Activated CD4-positive, alpha-beta T cell treated with anti-CD3 and anti-CD28 coated beads for 36 hours (primary cell): ENCODE measurements around the gene CAPRIN1. TPM values are rescaled to one million over a fixed set of nuclear protein-coding genes. Genes with fewer than 3 reads are reported as not detected.

Source experiments
- ATAC-seq: fragments of 200-7000 bp; cut with Tn5 transposase; one replicate; pipeline ENCODE4 v1.10.0; 2021; ENCODE audit warnings: mild to moderate bottlenecking, moderate library complexity
- CTCF ChIA-PET: fragments of 350-600 bp; sonication (Branson Sonifier 250); formaldehyde crosslinking; loops from one replicate; lab custom pipeline; 2021; ENCODE audit warnings: antibody characterized with exemption; lab: Charles Lee
- POLR2A ChIA-PET: fragments of 350-600 bp; sonication (Branson Sonifier 250); formaldehyde crosslinking; loops from one replicate; lab custom pipeline; 2021; ENCODE audit warnings: antibody characterized with exemption, inconsistent platforms; lab: Charles Lee
- DNase-seq: peaks from one replicate; pipeline ENCODE4 v3.0.0-alpha.2; 2020
- H3K27ac Mint-ChIP-seq: one replicate; pipeline ENCODE4 v1.8.0; 2021; ENCODE audit warnings: mixed read lengths
- H3K27me3 Mint-ChIP-seq: one replicate; pipeline ENCODE4 v1.8.0; 2021; ENCODE audit warnings: mixed read lengths
- H3K36me3 Mint-ChIP-seq: one replicate; pipeline ENCODE4 v1.8.0; 2021; ENCODE audit warnings: low read depth, mixed read lengths
- H3K4me1 Mint-ChIP-seq: one replicate; pipeline ENCODE4 v1.8.0; 2021; ENCODE audit warnings: mixed read lengths
- H3K4me3 Mint-ChIP-seq: one replicate; pipeline ENCODE4 v1.8.0; 2021; ENCODE audit warnings: mild to moderate bottlenecking, moderate library complexity, mixed read lengths
- H3K9me3 Mint-ChIP-seq: one replicate; pipeline ENCODE4 v1.8.0; 2021; ENCODE audit warnings: low read depth, mixed read lengths
- intact Hi-C, 2 experiments: fragments of 100-400 bp; cut with DNase I in 1 of 2; cut with micrococcal nuclease in 1 of 2; formaldehyde crosslinking; loops; one replicate each; pipeline versions ENCODE4 v1.14.2 to v1.15.1; 2022 to 2024; cut with DNase I, micrococcal nuclease
- total RNA-seq, 2 experiments: library from RNA; stranded (reverse); gene quantifications; one replicate each; pipeline ENCODE4 v1.2.3, GENCODE V29; 2021

The CAPRIN1 gene
- total RNA-seq, 2 experiments from 2014 or later = 295 to 316 TPM

DNA sequence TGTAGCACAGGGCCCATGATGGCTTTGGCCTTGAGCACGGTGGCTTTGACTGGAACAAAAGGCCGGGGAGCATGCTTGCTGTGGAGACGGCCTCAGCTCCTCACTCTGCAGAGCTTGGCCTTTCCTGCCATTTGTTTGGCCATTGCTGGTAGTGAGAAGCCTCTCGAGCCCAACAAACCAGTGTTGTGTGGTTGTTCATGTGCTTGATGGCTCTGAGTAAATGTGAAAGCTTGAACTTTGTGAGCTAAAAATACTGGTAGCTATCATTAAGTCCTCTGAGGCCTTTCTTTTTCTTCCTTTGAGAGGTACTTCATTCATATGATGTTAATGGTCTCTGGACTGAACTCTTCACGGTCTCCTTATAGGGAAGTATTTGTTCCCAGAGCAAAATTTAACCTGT is 93.5 kb downstream of the CAPRIN1 start:
- no peaks in the 10 kb centered on the region for H3K4me1 Mint-ChIP-seq
- H3K4me3 Mint-ChIP-seq = no peak overlapping the region
- ChIA-PET CTCF (interaction anchor here (0.6 to 1.0 kb wide), 2 partner anchors 10 to 27 kb away, joined by 3 to 4 read pairs; no protein-coding TSS in a partner anchor), POLR2A (interaction anchor here (0.5 kb wide), 1 partner anchor 74 kb away, joined by 3 read pairs; no protein-coding TSS in a partner anchor)
- H3K27ac Mint-ChIP-seq = no peak overlapping the region
- H3K36me3 Mint-ChIP-seq = peaks cover 75% of the 10 kb centered on the region
- H3K27me3 Mint-ChIP-seq = no peaks in the 10 kb centered on the region
- intact Hi-C loops = no loop called here
- H3K9me3 Mint-ChIP-seq = no peaks in the 10 kb centered on the region
- ATAC-seq = no peak
- no peak for DNase-seq

DNA sequence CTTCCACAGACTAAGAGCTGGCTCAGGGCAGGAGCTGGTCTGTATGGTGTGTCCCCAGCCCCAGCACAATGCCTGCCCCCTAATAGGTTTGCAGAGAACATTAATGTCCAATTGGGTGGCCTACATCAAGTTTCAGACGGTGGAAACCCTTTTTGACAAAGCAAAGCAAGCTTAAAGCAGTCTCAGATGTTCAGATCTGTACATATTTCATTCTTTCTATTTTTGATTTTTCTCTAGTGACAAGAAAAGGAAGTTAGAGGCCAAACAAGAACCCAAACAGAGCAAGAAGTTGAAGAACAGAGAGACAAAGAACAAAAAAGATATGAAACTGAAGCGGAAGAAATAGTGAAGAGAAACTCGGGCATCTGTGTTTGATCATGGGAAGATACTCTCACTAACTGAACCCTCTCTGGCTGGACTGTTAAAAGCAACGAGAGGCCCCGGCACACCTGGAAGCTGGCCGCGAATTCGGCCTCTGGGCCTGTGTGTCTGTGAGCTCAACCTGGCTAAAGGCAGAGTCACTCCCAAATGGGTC is 94.4 kb downstream of the CAPRIN1 start:
- DNase-seq = no peak
- Mint-ChIP-seq H3K36me3 (peaks cover 73% of the 10 kb centered on the region), H3K27me3 (no peaks in the 10 kb centered on the region), H3K4me3 (no peak overlapping the region), H3K4me1 (no peaks in the 10 kb centered on the region), H3K9me3 (no peaks in the 10 kb centered on the region), H3K27ac (no peak overlapping the region)
- intact Hi-C loops = no loop called here
- CTCF ChIA-PET = no interaction called here
- POLR2A ChIA-PET = no interaction called here
- no peak for ATAC-seq

DNA sequence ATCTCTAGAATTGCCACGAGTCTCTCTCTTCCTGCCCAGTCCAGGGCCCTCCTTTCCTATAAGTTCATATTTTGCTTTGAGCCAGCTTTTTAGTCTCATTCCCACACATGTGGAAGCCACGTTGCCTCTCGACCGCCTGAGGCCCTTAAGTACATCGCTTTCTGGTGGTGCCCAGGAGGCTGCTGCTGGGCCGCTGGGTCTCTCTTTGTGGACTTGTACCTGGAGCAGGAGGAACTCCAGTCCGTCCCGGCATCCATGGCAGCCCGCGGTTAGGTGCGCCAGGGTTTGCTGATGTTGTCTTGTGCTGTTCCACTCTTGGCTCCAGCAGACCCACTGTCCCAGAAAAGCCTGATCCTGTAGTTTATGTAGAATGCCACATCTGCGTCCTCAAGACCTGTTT is 94.9 kb downstream of the CAPRIN1 start:
- ATAC-seq = no peak
- no peaks in the 10 kb centered on the region for H3K9me3 Mint-ChIP-seq
- H3K4me3 Mint-ChIP-seq = no peak overlapping the region
- DNase-seq = no peak
- H3K27me3 Mint-ChIP-seq = no peaks in the 10 kb centered on the region
- ChIA-PET CTCF (no interaction called here), POLR2A (no interaction called here)
- intact Hi-C loops = no loop called here
- no peak overlapping the region for H3K27ac Mint-ChIP-seq
- peaks cover 68% of the 10 kb centered on the region for H3K36me3 Mint-ChIP-seq
- no peaks in the 10 kb centered on the region for H3K4me1 Mint-ChIP-seq

DNA sequence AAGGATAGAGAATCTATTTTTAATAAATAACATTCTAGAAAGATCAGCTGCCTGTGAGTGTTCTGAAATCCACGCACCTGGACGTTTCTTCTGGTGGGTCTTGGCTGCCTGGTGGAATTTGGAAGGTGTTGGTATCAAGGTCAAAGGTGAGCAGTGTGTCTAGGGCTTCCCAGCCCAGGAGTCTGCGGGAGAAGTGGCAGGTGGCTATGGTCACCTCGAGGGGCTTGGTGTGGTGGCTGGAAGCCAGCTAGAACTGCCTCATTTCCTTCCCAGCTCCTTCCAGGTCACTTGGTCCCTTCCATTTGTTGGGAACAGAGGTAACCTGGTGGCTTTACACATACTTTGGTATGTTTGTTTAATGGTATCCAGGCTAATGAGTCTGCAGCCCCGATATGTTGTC is 95.3 kb downstream of the CAPRIN1 start:
- Mint-ChIP-seq H3K27ac (no peak overlapping the region), H3K36me3 (peaks cover 64% of the 10 kb centered on the region), H3K27me3 (no peaks in the 10 kb centered on the region), H3K9me3 (no peaks in the 10 kb centered on the region), H3K4me3 (no peak overlapping the region), H3K4me1 (no peaks in the 10 kb centered on the region)
- ATAC-seq (no peak), DNase-seq (no peak)
- ChIA-PET POLR2A (no interaction called here), CTCF (no interaction called here)
- intact Hi-C loops = no loop called here

DNA sequence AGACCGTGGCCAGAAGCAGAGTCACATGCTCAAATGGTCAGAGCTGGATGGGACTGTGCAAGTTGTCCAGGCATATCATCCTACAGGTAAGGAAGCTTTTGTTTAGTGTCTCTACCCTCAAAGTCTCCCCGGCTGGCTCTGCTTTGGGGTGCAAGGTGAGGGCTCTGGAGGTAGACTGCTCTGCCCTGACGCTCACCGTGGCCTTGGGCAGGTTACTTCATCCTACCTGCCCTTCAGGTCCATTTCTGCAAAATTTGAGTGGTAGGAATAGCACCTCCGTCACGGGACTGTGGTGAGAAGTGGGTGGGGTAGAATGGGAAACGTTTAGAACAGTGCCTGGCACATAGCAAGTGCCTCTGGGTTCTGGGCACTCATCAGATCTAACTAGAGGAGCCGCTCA is 96.0 kb downstream of the CAPRIN1 start:
- Mint-ChIP-seq H3K9me3 (no peaks in the 10 kb centered on the region), H3K27me3 (no peaks in the 10 kb centered on the region), H3K27ac (no peak overlapping the region), H3K4me1 (no peaks in the 10 kb centered on the region), H3K4me3 (no peak overlapping the region), H3K36me3 (peaks cover 59% of the 10 kb centered on the region)
- ATAC-seq (no peak), DNase-seq (no peak)
- CTCF ChIA-PET = interaction anchor here (0.7 kb wide), 1 partner anchor 62 kb away, joined by 3 read pairs; no protein-coding TSS in a partner anchor
- intact Hi-C loops = no loop called here
- POLR2A ChIA-PET = no interaction called here

DNA sequence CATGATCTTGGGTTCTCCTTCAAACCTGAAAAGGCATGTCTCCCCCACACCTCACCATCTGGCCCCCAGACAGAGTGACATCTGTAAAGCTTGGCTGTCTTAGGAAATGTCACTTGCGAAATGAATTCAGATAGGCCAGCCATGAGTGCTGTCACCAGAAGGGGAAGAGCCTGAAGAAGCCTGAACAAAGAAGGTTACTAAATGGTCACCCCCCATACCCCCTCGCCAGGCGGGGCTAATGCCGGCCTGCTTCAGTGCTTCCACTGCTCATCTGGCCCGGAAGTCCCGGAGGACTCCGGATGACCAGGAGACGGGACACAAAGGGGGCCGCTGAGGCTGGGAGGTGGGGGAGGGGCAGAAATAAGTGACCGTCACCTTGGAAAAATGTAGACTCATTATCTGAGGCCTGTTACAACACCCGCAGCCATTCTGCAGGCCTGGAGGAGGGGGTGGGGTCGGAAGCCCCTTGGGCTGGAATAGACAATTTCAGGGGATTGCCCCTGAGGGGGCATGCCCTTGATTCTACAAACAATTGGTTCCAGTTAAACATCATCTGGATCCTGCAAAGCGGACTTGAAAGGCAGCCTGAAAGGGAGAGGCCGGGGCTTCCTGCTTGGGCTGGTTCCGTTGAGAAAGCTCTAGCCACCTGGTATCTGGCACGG is 97.1 kb downstream of the CAPRIN1 start:
- intact Hi-C loops = no loop called here
- Mint-ChIP-seq H3K9me3 (no peaks in the 10 kb centered on the region), H3K27me3 (no peaks in the 10 kb centered on the region), H3K36me3 (peaks cover 49% of the 10 kb centered on the region), H3K4me1 (peaks cover 2% of the 10 kb centered on the region), H3K27ac (no peak overlapping the region), H3K4me3 (no peak overlapping the region)
- ChIA-PET POLR2A (no interaction called here), CTCF (interaction anchor here (0.7 kb wide), 2 partner anchors 307 to 363 kb away, joined by 3 read pairs; no protein-coding TSS in a partner anchor)
- ATAC-seq = no peak
- DNase-seq = no peak

DNA sequence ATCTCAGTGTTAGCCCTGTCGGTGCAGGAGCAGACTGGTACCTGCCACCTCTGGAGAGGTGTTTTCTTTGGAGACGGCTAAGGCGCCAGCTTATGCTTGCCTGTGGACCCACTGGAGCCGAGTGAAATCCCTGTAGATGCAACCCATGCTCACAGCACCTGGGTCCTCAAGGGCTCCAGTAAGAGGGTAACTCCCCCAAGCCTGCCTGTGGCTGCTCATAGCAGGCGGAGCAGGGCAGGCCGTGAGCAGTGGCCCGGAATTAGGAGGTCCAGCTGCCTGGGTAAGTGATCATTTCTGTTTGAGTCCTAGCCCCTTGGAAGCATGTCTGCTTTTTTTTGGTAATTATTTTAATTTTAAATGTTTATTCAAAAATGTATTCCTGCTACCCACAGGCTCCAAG is 97.7 kb downstream of the CAPRIN1 start:
- ATAC-seq = no peak
- no peaks in the 10 kb centered on the region for H3K9me3 Mint-ChIP-seq
- DNase-seq = no peak
- peaks cover 2% of the 10 kb centered on the region for H3K4me1 Mint-ChIP-seq
- H3K27ac Mint-ChIP-seq = no peak overlapping the region
- H3K36me3 Mint-ChIP-seq = peaks cover 49% of the 10 kb centered on the region
- intact Hi-C loops = no loop called here
- no peak overlapping the region for H3K4me3 Mint-ChIP-seq
- no peaks in the 10 kb centered on the region for H3K27me3 Mint-ChIP-seq
- ChIA-PET CTCF (interaction anchor here (0.6 to 1.3 kb wide), 4 partner anchors 152 to 766 kb away, joined by 3 to 5 read pairs (median 3); no protein-coding TSS in a partner anchor), POLR2A (no interaction called here)

DNA sequence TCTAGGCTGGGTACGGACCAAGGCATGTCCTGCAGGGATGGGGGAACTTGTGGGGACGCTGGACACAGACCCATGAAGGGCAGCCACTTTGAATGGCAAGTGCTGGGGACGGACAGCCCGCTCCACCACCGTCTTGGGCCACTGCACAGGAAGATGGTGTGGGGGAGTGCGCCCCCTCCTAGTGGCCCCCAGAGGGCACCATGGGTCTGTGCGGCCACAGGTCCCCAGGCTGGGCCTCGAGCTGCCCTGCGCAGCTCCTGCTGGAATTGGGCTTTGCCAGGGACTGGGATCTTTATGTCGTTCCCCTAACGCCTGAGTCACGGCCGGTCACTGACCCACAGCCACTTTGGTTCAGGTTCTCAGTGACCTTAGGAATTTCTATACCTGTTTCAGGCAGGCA is 98.3 kb downstream of the CAPRIN1 start:
- peaks cover 2% of the 10 kb centered on the region for H3K4me1 Mint-ChIP-seq
- no peak for DNase-seq
- CTCF ChIA-PET = interaction anchor here (0.6 to 1.3 kb wide), 5 partner anchors 20 to 766 kb away, joined by 3 to 5 read pairs (median 4); no protein-coding TSS in a partner anchor
- H3K4me3 Mint-ChIP-seq = no peak overlapping the region
- H3K9me3 Mint-ChIP-seq = no peaks in the 10 kb centered on the region
- no peaks in the 10 kb centered on the region for H3K27me3 Mint-ChIP-seq
- peaks cover 44% of the 10 kb centered on the region for H3K36me3 Mint-ChIP-seq
- POLR2A ChIA-PET = no interaction called here
- no peak for ATAC-seq
- no peak overlapping the region for H3K27ac Mint-ChIP-seq
- intact Hi-C loops = no loop called here

DNA sequence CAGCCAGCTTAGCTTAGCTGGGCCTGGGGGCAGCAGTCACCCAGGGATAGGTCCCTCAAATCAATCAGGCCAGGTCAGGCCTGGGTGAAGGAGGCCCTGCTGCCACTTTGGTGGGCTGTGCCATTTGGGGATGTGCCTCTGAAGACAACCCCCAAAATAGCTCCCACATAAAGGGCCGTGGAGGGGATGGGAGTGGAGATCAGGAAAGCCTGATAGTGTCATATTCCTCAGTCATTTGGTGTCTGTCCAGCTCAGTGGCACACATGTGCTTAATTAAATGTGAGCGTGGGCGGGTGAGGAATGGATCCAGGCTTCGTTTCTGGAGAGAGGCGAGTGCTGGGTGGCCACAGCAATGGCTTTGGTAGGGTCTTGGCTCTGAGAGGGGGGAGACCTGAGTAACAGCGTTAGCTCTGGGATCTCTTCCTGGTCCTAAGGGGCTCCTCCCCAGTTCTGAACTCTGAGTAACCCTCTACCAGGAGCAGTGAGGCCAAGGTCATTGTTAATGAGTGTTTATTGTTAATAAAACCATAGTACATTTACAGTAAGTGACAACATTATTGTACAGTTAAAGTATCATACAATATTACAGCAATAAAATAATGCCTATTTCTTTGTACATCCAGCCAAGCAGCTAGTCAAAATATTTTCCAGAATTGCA is 99.1 kb downstream of the CAPRIN1 start:
- DNase-seq = no peak
- Mint-ChIP-seq H3K4me3 (no peak overlapping the region), H3K27ac (no peak overlapping the region), H3K36me3 (peaks cover 38% of the 10 kb centered on the region), H3K9me3 (no peaks in the 10 kb centered on the region), H3K27me3 (no peaks in the 10 kb centered on the region), H3K4me1 (peaks cover 2% of the 10 kb centered on the region)
- ATAC-seq = no peak
- intact Hi-C loops = no loop called here
- POLR2A ChIA-PET = no interaction called here
- CTCF ChIA-PET = interaction anchor here (1.0 to 1.3 kb wide), 5 partner anchors 21 to 317 kb away, joined by 3 to 5 read pairs (median 4); no protein-coding TSS in a partner anchor

Other genes starting within 250 kb of the CAPRIN1 start
- gene LMO2, start 159.7 kb upstream of the CAPRIN1 start, total RNA-seq = not detected
- gene NAT10, start 53.9 kb downstream of the CAPRIN1 start, total RNA-seq = 100 to 1,000 TPM; 142 to 147 TPM